HEK293T (cell line): ENCODE data around the gene CDK14.

Experiments used
- CTCF ChIA-PET: fragments of 350-600 bp; formaldehyde crosslinking; extraction: SDS; loops from one replicate; lab custom pipeline; 2021; ENCODE audit warnings: antibody characterized with exemption, inconsistent platforms; lab: Yijun Ruan, JAX
- POLR2A ChIA-PET: fragments of 350-600 bp; formaldehyde crosslinking; extraction: SDS; loops from one replicate; lab custom pipeline; 2020; ENCODE audit warnings: antibody characterized with exemption, inconsistent platforms; lab: Yijun Ruan, JAX
- DNase-seq: peaks from one replicate; pipeline ENCODE4 v3.0.0; 2012; ENCODE audit warnings: mixed read lengths; ENCODE audit errors: extremely low spot score
- ARNT ChIP-seq: fragments of 450-650 bp; IDR thresholded peaks from 2 replicates; pipeline ENCODE4 v1.6.1; 2017; ENCODE audit warnings: mild to moderate bottlenecking
- BHLHE40 ChIP-seq: fragments of 450-650 bp; IDR thresholded peaks from 2 replicates; pipeline ENCODE4 v1.6.1; 2016; ENCODE audit warnings: mild to moderate bottlenecking, moderate library complexity, borderline replicate concordance
- CTBP1 ChIP-seq: fragments of 450-650 bp; IDR thresholded peaks from 2 replicates; pipeline ENCODE4 v1.6.1; 2016; ENCODE audit warnings: borderline replicate concordance
- ELF4 ChIP-seq: fragments of 450-650 bp; IDR thresholded peaks from 2 replicates; pipeline ENCODE4 v1.6.1; 2017; ENCODE audit warnings: antibody characterized with exemption
- FOXA1 ChIP-seq: fragments of 450-650 bp; IDR thresholded peaks from 2 replicates; pipeline ENCODE4 v1.6.1; 2016; ENCODE audit warnings: mild to moderate bottlenecking
- FOXK2 ChIP-seq: fragments of 450-650 bp; IDR thresholded peaks from 2 replicates; pipeline ENCODE4 v1.6.1; 2016; ENCODE audit warnings: mild to moderate bottlenecking
- FOXM1 ChIP-seq: fragments of 450-650 bp; IDR thresholded peaks from 2 replicates; pipeline ENCODE4 v1.6.1; 2017; ENCODE audit warnings: mild to moderate bottlenecking, borderline replicate concordance
- HDGF ChIP-seq: fragments of 450-650 bp; IDR thresholded peaks from 2 replicates; pipeline ENCODE4 v1.6.1; 2017; ENCODE audit warnings: antibody characterized with exemption, borderline replicate concordance
- L3MBTL2 ChIP-seq: fragments of 450-650 bp; conservative IDR thresholded peaks from 2 replicates; pipeline ENCODE4 v1.6.1; 2016; ENCODE audit warnings: mild to moderate bottlenecking
- LEF1 ChIP-seq: fragments of 450-650 bp; IDR thresholded peaks from 2 replicates; pipeline ENCODE4 v1.6.1; 2017; ENCODE audit warnings: mild to moderate bottlenecking, borderline replicate concordance
- NFRKB ChIP-seq: fragments of 450-650 bp; IDR thresholded peaks from 2 replicates; pipeline ENCODE4 v1.6.1; 2016; ENCODE audit warnings: mild to moderate bottlenecking, moderate library complexity
- SP1 ChIP-seq: fragments of 450-650 bp; IDR thresholded peaks from 2 replicates; pipeline ENCODE4 v1.6.1; 2017
- SUZ12 ChIP-seq: fragments of 450-650 bp; IDR thresholded peaks from 2 replicates; pipeline ENCODE4 v1.6.1; 2016; ENCODE audit warnings: mild to moderate bottlenecking
- TARDBP ChIP-seq: fragments of 450-650 bp; IDR thresholded peaks from 2 replicates; pipeline ENCODE4 v1.6.1; 2016
- ZNF384 ChIP-seq: fragments of 450-650 bp; IDR thresholded peaks from 2 replicates; pipeline ENCODE4 v1.6.1; 2016
- TF ChIP-seq, protein P1 (sequence below): fragments of 450-650 bp; IDR thresholded peaks from 2 replicates; pipeline ENCODE4 v1.6.1; 2016

Gene CDK14

DNA sequence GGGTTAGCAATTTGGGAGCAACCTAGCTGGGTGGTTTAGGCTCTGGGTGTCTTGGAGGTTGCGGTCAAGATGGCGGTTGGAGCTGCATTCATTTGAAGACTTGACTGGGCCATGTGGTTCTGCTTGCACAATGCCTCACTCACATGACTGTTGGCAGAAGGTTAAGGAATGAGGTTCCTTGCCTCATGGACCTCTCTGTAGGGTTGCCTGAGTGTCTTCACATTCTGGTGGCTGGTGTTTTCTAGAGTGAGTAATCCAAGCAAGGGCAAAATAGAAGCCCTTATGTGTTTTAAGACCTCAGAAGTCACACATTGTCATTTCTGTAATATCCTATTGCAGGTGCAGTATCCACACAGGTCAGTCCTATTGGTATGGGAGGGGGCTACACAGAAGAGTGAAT lies 52.0 kb downstream of the CDK14 start:
- CTCF ChIA-PET: no interaction called here
- no peak for DNase-seq

GRCh38 chr7:90648834-90649233 lies 52.7 kb downstream of the CDK14 start:
- DNase-seq: no peak
- CTCF ChIA-PET: no interaction called here
- POLR2A ChIA-PET: no interaction called here
- TF ChIP-seq FOXM1: no peak
- TF ChIP-seq ZNF384: no peak
- no peak for TF ChIP-seq L3MBTL2
- no peak for TF ChIP-seq CTBP1
- no peak for TF ChIP-seq LEF1
- TF ChIP-seq TARDBP: no peak
- TF ChIP-seq FOXA1: no peak
- TF ChIP-seq BHLHE40: no peak
- no peak for TF ChIP-seq SUZ12
- TF ChIP-seq, protein P1, sequence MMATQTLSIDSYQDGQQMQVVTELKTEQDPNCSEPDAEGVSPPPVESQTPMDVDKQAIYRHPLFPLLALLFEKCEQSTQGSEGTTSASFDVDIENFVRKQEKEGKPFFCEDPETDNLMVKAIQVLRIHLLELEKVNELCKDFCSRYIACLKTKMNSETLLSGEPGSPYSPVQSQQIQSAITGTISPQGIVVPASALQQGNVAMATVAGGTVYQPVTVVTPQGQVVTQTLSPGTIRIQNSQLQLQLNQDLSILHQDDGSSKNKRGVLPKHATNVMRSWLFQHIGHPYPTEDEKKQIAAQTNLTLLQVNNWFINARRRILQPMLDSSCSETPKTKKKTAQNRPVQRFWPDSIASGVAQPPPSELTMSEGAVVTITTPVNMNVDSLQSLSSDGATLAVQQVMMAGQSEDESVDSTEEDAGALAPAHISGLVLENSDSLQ: no peak
- TF ChIP-seq ARNT: no peak
- TF ChIP-seq ELF4: no peak
- TF ChIP-seq HDGF: no peak
- no peak for TF ChIP-seq SP1
- no peak for TF ChIP-seq FOXK2
- no peak for TF ChIP-seq NFRKB

More for the DNA sequence above, 52.0 kb downstream of the CDK14 start:
- POLR2A ChIA-PET: no interaction called here
- TF ChIP-seq ARNT (no peak), HDGF (no peak)

DNA sequence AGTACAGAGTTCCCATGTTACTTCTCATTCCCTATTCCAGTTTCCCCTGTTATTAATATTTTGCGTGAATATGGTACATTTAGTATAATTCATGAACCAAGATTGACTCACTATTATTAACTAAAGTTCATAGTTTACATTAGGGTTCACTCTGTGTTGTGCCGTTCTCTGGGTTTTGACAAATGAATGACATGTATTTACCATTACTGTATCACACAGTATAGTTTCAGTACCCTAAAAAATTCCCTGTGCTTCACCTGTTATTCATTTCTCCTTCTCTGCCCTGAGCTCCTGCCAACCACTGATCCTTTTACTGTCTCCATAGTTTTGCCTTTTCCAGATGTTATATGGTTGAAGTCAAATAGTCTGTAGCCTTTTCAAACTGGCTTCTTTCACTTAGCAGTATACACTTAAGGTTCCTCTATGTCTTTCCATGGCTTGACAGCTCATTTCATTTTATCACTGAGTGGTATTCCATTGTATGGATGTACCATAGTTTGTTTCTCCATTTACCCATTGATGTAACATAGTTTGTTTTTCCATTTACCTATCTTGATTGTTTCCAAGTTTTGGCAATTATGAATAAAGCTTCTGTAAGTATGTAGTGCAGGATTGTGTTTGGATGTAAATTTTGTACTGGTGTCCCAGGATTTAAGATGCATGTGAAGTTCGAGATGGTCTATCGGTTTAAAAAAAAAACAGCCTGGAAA lies 58.8 kb downstream of the CDK14 start:
- ChIA-PET POLR2A (no interaction called here), CTCF (no interaction called here)
- DNase-seq: no peak
- no peak for TF ChIP-seq TARDBP
- no peak for TF ChIP-seq L3MBTL2
- TF ChIP-seq LEF1: no peak
- no peak for TF ChIP-seq FOXK2
- no peak for TF ChIP-seq ZNF384
- no peak for TF ChIP-seq SUZ12
- TF ChIP-seq CTBP1: no peak
- TF ChIP-seq NFRKB: no peak
- TF ChIP-seq BHLHE40: no peak
- TF ChIP-seq FOXM1: no peak
- TF ChIP-seq, protein P1: no peak
- no peak for TF ChIP-seq ARNT
- no peak for TF ChIP-seq SP1
- no peak for TF ChIP-seq ELF4
- TF ChIP-seq HDGF: no peak
- no peak for TF ChIP-seq FOXA1

- ChIA-PET POLR2A (no interaction called here), CTCF (no interaction called here)
- TF ChIP-seq FOXA1: no peak
- no peak for TF ChIP-seq LEF1
- no peak for TF ChIP-seq ELF4
- no peak for TF ChIP-seq L3MBTL2
- no peak for TF ChIP-seq ZNF384
- no peak for TF ChIP-seq SUZ12
- no peak for TF ChIP-seq SP1
- TF ChIP-seq CTBP1: no peak
- no peak for TF ChIP-seq ARNT
- TF ChIP-seq FOXM1: no peak
- no peak for TF ChIP-seq FOXK2
- TF ChIP-seq, protein P1: no peak
- no peak for TF ChIP-seq BHLHE40
- no peak for DNase-seq
Measured at GRCh38 chr7:90655566-90655965, 59.4 kb downstream of the CDK14 start.

- ChIA-PET POLR2A (no interaction called here), CTCF (no interaction called here)
- DNase-seq: no peak
- TF ChIP-seq SUZ12 (no peak), TARDBP (no peak), FOXA1 (no peak), NFRKB (no peak), L3MBTL2 (no peak), FOXK2 (no peak), BHLHE40 (no peak), FOXM1 (no peak), ZNF384 (no peak), ELF4 (no peak), LEF1 (no peak), ARNT (no peak), HDGF (no peak), SP1 (no peak), CTBP1 (no peak)
- TF ChIP-seq, protein P1: no peak
Measured at GRCh38 chr7:90657481-90657880, 61.4 kb downstream of the CDK14 start.
